ENCODE measurements around the gene KCNK3. TPM values are rescaled to one million over a fixed set of nuclear protein-coding genes. Genes with fewer than 3 reads are reported as not detected.

The KCNK3 gene
- total RNA-seq, 1 experiment from 2014 or later = 0.09 TPM

- H3K4me1 ChIP-seq (ENCODE audit: insufficient read depth, low read length) = peaks cover 3% of the 10 kb centered on the region; the same call in 1 of the 2 replicates
- H4K91ac ChIP-seq (ENCODE audit: insufficient read length, low read depth, low read length) = no peak overlapping the region
- no peak overlapping the region for H3K27ac ChIP-seq (ENCODE audit: insufficient read length, low read depth, low read length)
- H2AFZ ChIP-seq (ENCODE audit: low read length) = no peak overlapping the region
- H3K14ac ChIP-seq (ENCODE audit: insufficient read depth, low read length) = no peak overlapping the region
- no peak overlapping the region for H3T11ph ChIP-seq (ENCODE audit: low read length)
- no peak overlapping the region for H3K23ac ChIP-seq (ENCODE audit: insufficient read length, low read depth, low read length)
- no peak overlapping the region for H3K27ac Mint-ChIP-seq
- no peaks in the 10 kb centered on the region for H3K79me1 ChIP-seq (ENCODE audit: insufficient read depth, low read depth, low read length, poor library complexity, severe bottlenecking)
- DNase-seq = no peak
- H3K27me3 Mint-ChIP-seq (ENCODE audit: low read depth) = peaks cover 34% of the 10 kb centered on the region
- no peak overlapping the region for H3K4me2 ChIP-seq (ENCODE audit: insufficient read depth, insufficient read length, low read length)
- H3K23me2 ChIP-seq (ENCODE audit: insufficient read length, low read depth, low read length, poor library complexity, severe bottlenecking) = no peaks in the 10 kb centered on the region
- H3K9me3 ChIP-seq (ENCODE audit: control insufficient read depth, low read depth, low read length) = no peaks in the 10 kb centered on the region
- H3K4me3 Mint-ChIP-seq = no peak overlapping the region
- H2BK20ac ChIP-seq (ENCODE audit: low read depth, low read length, poor library complexity, severe bottlenecking) = no peak overlapping the region
- H3K27me3 ChIP-seq (ENCODE audit: insufficient read depth, low read length) = no peaks in the 10 kb centered on the region
- H3K4me1 Mint-ChIP-seq = peaks cover 25 to 49% of the 10 kb centered on the region in 2 experiments
- no peak overlapping the region for H3K4ac ChIP-seq (ENCODE audit: low read depth, low read length)
- H3K9me3 Mint-ChIP-seq = peaks cover 0 to 3% of the 10 kb centered on the region in 2 experiments; a peak in 1 of 5 replicates
- no peak overlapping the region for H3K18ac ChIP-seq (ENCODE audit: insufficient read length, low read depth, low read length)
- no peaks in the 10 kb centered on the region for H3K36me3 Mint-ChIP-seq (ENCODE audit: insufficient read depth in 1 of 3, low read depth in 3 of 3)
- no peak for TF ChIP-seq CTCF (conservative IDR thresholded peaks at IDR 0.05)
- no peak overlapping the region for H2BK5ac ChIP-seq (ENCODE audit: insufficient read length, low read length)
- no peaks in the 10 kb centered on the region for H4K20me1 ChIP-seq (ENCODE audit: control insufficient read depth, insufficient read depth, insufficient read length)
- H3K9ac ChIP-seq (ENCODE audit: extremely low read depth, insufficient read length, low read length) = no peak overlapping the region
- no peak overlapping the region for H2BK12ac ChIP-seq (ENCODE audit: insufficient read length, low read depth, low read length)
- H4K8ac ChIP-seq (replicated peaks; ENCODE audit: insufficient read length, low read depth, low read length) = no peak overlapping the region
- no CpG with 5 or more reads among the region's 12 CpGs for WGBS (ENCODE audit: extremely low coverage, insufficient read length, low lambda C conversion rate)
- no peak overlapping the region for H2AK5ac ChIP-seq (ENCODE audit: insufficient read length, low read length)
- H3K79me2 ChIP-seq (ENCODE audit: insufficient read depth, low read length) = no peaks in the 10 kb centered on the region
- H3K56ac ChIP-seq (ENCODE audit: insufficient read length, low read depth, low read length) = no peak overlapping the region
- no peak overlapping the region for H2BK120ac ChIP-seq (ENCODE audit: low read depth, low read length, poor library complexity, severe bottlenecking)
- H4K5ac ChIP-seq (ENCODE audit: insufficient read length, low read depth, low read length) = no peak overlapping the region
- no peak overlapping the region for H2BK15ac ChIP-seq (ENCODE audit: low read depth, low read length)
Observed at GRCh38 chr2:26649992-26650712, 42.4 kb upstream of the KCNK3 start.

Measured in H9 (cell line).